NCI-H2029 (cell line): ENCODE results near the gene ASPHD2.

Experiments
- DNase-seq: peaks from one replicate; lab custom pipeline; 2025; lab: John Stamatoyannopoulos, UW

Gene ASPHD2

GRCh38 chr22:26476705-26477340 lies 47.8 kb downstream of the ASPHD2 start:
- DNase-seq: no peak

GRCh38 chr22:26477341-26477731 lies 48.3 kb downstream of the ASPHD2 start:
- no peak for DNase-seq

GRCh38 chr22:26479043-26479791 lies 50.2 kb downstream of the ASPHD2 start:
- DNase-seq: no peak

- DNase-seq: no peak
Observed at GRCh38 chr22:26479792-26480610, 50.9 kb downstream of the ASPHD2 start.

GRCh38 chr22:26480611-26480932 lies 51.5 kb downstream of the ASPHD2 start:
- DNase-seq: no peak

- DNase-seq: no peak
Observed at GRCh38 chr22:26481112-26481693, 52.1 kb downstream of the ASPHD2 start.

GRCh38 chr22:26481694-26482093 lies 52.6 kb downstream of the ASPHD2 start:
- no peak for DNase-seq

- no peak for DNase-seq
Observed at GRCh38 chr22:26482161-26482560, 53.1 kb downstream of the ASPHD2 start.

- DNase-seq: no peak
Observed at GRCh38 chr22:26483043-26483438, 54.0 kb downstream of the ASPHD2 start.

- DNase-seq: peak; percentile 81
Observed at GRCh38 chr22:26483439-26484359, 54.6 kb downstream of the ASPHD2 start, which contains the start of the genes HPS4 and SRRD. Gene HPS4 (minus strand): TSS chr22:26483783. CDS start chr22:26481762, 2,021 bp downstream. Gene SRRD (plus strand): TSS chr22:26483877. CDS start chr22:26483891, 14 bp downstream.

GRCh38 chr22:26484360-26484706 lies 55.3 kb downstream of the ASPHD2 start:
- no peak for DNase-seq

- DNase-seq: no peak
Observed at GRCh38 chr22:26485013-26485412, 56.0 kb downstream of the ASPHD2 start.

- DNase-seq: no peak
Observed at GRCh38 chr22:26485806-26486390, 56.8 kb downstream of the ASPHD2 start.

- no peak for DNase-seq
Observed at GRCh38 chr22:26486394-26486793, 57.3 kb downstream of the ASPHD2 start.

- DNase-seq: no peak
Observed at GRCh38 chr22:26487996-26488395, 58.9 kb downstream of the ASPHD2 start.

GRCh38 chr22:26489447-26490036 lies 60.5 kb downstream of the ASPHD2 start:
- DNase-seq: no peak

- no peak for DNase-seq
Observed at GRCh38 chr22:26492220-26492619, 63.2 kb downstream of the ASPHD2 start.

GRCh38 chr22:26494506-26494905 lies 65.4 kb downstream of the ASPHD2 start:
- no peak for DNase-seq
